ENCODE results near the gene SEMA3F. TPM values are rescaled to one million over a fixed set of nuclear protein-coding genes. Genes with fewer than 3 reads are reported as not detected.

Gene SEMA3F
- polyA plus RNA-seq, 4 donors, result 3.0 to 35.7 (median 4.3) TPM

DNA sequence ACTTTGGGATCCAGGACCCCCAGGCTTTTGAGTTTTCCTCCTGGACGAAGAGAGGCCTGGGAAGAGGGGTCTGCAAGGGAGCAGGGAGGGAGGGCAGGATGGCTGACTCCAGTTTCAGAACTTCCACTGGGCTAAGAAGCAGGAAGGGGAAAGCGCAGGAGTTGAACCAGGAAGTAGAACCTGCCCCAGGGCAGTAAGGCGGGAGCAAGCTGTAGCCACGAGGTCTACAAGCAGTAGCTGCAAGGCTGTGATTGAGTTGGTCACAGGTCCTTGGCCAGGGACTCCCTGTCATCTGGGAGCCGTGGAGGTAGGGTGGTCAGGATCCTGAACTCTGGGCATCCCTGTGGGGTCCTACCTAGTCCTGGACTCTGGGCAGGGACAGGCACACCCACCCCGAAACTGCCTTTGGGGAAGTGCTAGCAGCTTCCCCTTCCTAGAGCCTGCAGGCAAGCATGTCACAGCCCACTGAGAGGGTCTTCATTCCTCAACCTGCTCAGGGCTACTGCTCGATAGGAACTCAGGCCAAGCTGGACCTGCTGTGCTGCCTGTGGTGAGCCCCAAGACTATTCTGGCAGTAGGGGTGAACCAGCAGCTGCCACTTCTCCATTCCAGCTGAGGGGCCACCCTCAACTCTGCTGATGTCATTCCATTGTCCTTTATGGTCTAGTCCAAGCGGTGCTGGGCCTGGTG, 75.1 kb downstream of the SEMA3F start:
- H3K4me1 ChIP-seq (ENCODE audit: control insufficient read depth in 3 of 3, insufficient read depth in 2 of 3, low read depth in 1 of 3, low read length in 2 of 3), result peaks cover 0 to 20% (median 0%) of the 10 kb centered on the region in 3 donors
- FAIRE-seq (no peak), DNase-seq (no peak)

GRCh38 chr3:50230794-50231125, 75.6 kb downstream of the SEMA3F start:
- FAIRE-seq, result no peak
- 83 to 87% (median 84%) methylated on average over 4 of the region's 4 CpGs for WGBS, 3 donors
- Histone ChIP-seq H3K4me3 (ENCODE audit: low read depth in 1 of 3, low read length in 3 of 3) (no peak overlapping the region), H3K27ac (ENCODE audit: low read depth in 1 of 3, low read length in 2 of 3) (peak overlapping the region in 1 of 3 donors; percentile 22), H3K27me3 (ENCODE audit: control insufficient read depth in 3 of 3, insufficient read depth in 3 of 3, low read length in 3 of 3) (peaks cover 0 to 5% (median 0%) of the 10 kb centered on the region in 3 donors), H3K36me3 (ENCODE audit: control insufficient read depth in 3 of 3, insufficient read depth in 2 of 3, low read depth in 1 of 3, low read length in 3 of 3) (no peaks in the 10 kb centered on the region), H3K4me1 (ENCODE audit: control insufficient read depth in 3 of 3, insufficient read depth in 2 of 3, low read depth in 1 of 3, low read length in 2 of 3) (peaks cover 0 to 23% (median 0%) of the 10 kb centered on the region in 3 donors), H3K9me3 (ENCODE audit: control insufficient read depth in 2 of 2, insufficient read depth in 1 of 2, low read depth in 1 of 2, low read length in 1 of 2) (no peaks in the 10 kb centered on the region)
- DNase-seq, result no peak

More for the DNA sequence above, 75.1 kb downstream of the SEMA3F start:
- no peak overlapping the region for H3K4me3 ChIP-seq (ENCODE audit: low read depth in 1 of 3, low read length in 3 of 3)
- no peaks in the 10 kb centered on the region for H3K9me3 ChIP-seq (ENCODE audit: control insufficient read depth in 2 of 2, insufficient read depth in 1 of 2, low read depth in 1 of 2, low read length in 1 of 2)
- 76 to 80% (median 79%) methylated on average over 8 of the region's 8 CpGs for WGBS, 3 donors
- peaks cover 0 to 10% (median 0%) of the 10 kb centered on the region in 3 donors for H3K27me3 ChIP-seq (ENCODE audit: control insufficient read depth in 3 of 3, insufficient read depth in 3 of 3, low read length in 3 of 3)
- no peaks in the 10 kb centered on the region for H3K36me3 ChIP-seq (ENCODE audit: control insufficient read depth in 3 of 3, insufficient read depth in 2 of 3, low read depth in 1 of 3, low read length in 3 of 3)
- peak overlapping the region in 1 of 3 donors; percentile 22 for H3K27ac ChIP-seq (ENCODE audit: low read depth in 1 of 3, low read length in 2 of 3)

GRCh38 chr3:50231581-50231980, 76.5 kb downstream of the SEMA3F start:
- Histone ChIP-seq H3K27ac (ENCODE audit: low read depth in 1 of 3, low read length in 2 of 3) (no peak overlapping the region), H3K4me1 (ENCODE audit: control insufficient read depth in 3 of 3, insufficient read depth in 2 of 3, low read depth in 1 of 3, low read length in 2 of 3) (peaks cover 0 to 20% (median under 1%) of the 10 kb centered on the region in 3 donors), H3K27me3 (ENCODE audit: control insufficient read depth in 3 of 3, insufficient read depth in 3 of 3, low read length in 3 of 3) (no peaks in the 10 kb centered on the region), H3K9me3 (ENCODE audit: control insufficient read depth in 2 of 2, insufficient read depth in 1 of 2, low read depth in 1 of 2, low read length in 1 of 2) (no peaks in the 10 kb centered on the region), H3K4me3 (ENCODE audit: low read depth in 1 of 3, low read length in 3 of 3) (no peak overlapping the region), H3K36me3 (ENCODE audit: control insufficient read depth in 3 of 3, insufficient read depth in 2 of 3, low read depth in 1 of 3, low read length in 3 of 3) (no peaks in the 10 kb centered on the region)
- FAIRE-seq (no peak), DNase-seq (no peak)
- WGBS, 3 donors, result 80 to 85% (median 80%) methylated on average over 5 of the region's 5 CpGs

GRCh38 chr3:50232303-50232702, 77.2 kb downstream of the SEMA3F start:
- Histone ChIP-seq H3K27ac (ENCODE audit: low read depth in 1 of 3, low read length in 2 of 3) (no peak overlapping the region), H3K27me3 (ENCODE audit: control insufficient read depth in 3 of 3, insufficient read depth in 3 of 3, low read length in 3 of 3) (no peaks in the 10 kb centered on the region), H3K36me3 (ENCODE audit: control insufficient read depth in 3 of 3, insufficient read depth in 2 of 3, low read depth in 1 of 3, low read length in 3 of 3) (no peaks in the 10 kb centered on the region), H3K9me3 (ENCODE audit: control insufficient read depth in 2 of 2, insufficient read depth in 1 of 2, low read depth in 1 of 2, low read length in 1 of 2) (no peaks in the 10 kb centered on the region), H3K4me3 (ENCODE audit: low read depth in 1 of 3, low read length in 3 of 3) (no peak overlapping the region), H3K4me1 (ENCODE audit: control insufficient read depth in 3 of 3, insufficient read depth in 2 of 3, low read depth in 1 of 3, low read length in 2 of 3) (peaks cover 0 to 14% (median 4%) of the 10 kb centered on the region in 3 donors)
- FAIRE-seq (no peak), DNase-seq (no peak)
- WGBS, 3 donors, result 45 to 78% (median 59%) methylated on average over 3 of the region's 3 CpGs

- H3K9me3 ChIP-seq (ENCODE audit: control insufficient read depth in 2 of 2, insufficient read depth in 1 of 2, low read depth in 1 of 2, low read length in 1 of 2), result no peaks in the 10 kb centered on the region
- peaks cover 0 to 1% (median 0%) of the 10 kb centered on the region in 3 donors for H3K36me3 ChIP-seq (ENCODE audit: control insufficient read depth in 3 of 3, insufficient read depth in 2 of 3, low read depth in 1 of 3, low read length in 3 of 3)
- no peak overlapping the region for H3K4me3 ChIP-seq (ENCODE audit: low read depth in 1 of 3, low read length in 3 of 3)
- DNase-seq (no peak), FAIRE-seq (no peak)
- 89 to 90% (median 90%) methylated on average over 4 of the region's 4 CpGs for WGBS, 3 donors
- no peaks in the 10 kb centered on the region for H3K27me3 ChIP-seq (ENCODE audit: control insufficient read depth in 3 of 3, insufficient read depth in 3 of 3, low read length in 3 of 3)
- peaks cover 0 to 12% (median 7%) of the 10 kb centered on the region in 3 donors for H3K4me1 ChIP-seq (ENCODE audit: control insufficient read depth in 3 of 3, insufficient read depth in 2 of 3, low read depth in 1 of 3, low read length in 2 of 3)
- no peak overlapping the region for H3K27ac ChIP-seq (ENCODE audit: low read depth in 1 of 3, low read length in 2 of 3)
These were observed 78.1 kb downstream of the SEMA3F start for GRCh38 chr3:50233176-50233575.

- peaks cover 3 to 22% (median 10%) of the 10 kb centered on the region in 3 donors for H3K4me1 ChIP-seq (ENCODE audit: control insufficient read depth in 3 of 3, insufficient read depth in 2 of 3, low read depth in 1 of 3, low read length in 2 of 3)
- peak; percentile 99 for DNase-seq
- no peaks in the 10 kb centered on the region for H3K27me3 ChIP-seq (ENCODE audit: control insufficient read depth in 3 of 3, insufficient read depth in 3 of 3, low read length in 3 of 3)
- H3K27ac ChIP-seq (ENCODE audit: low read depth in 1 of 3, low read length in 2 of 3), result peak within 1 kb of the TSS; percentile 81 to 87 (median 85)
- 0 to 1% (median 1%) methylated on average over 56 to 75 of the region's 75 CpGs for WGBS, 3 donors
- H3K36me3 ChIP-seq (ENCODE audit: control insufficient read depth in 3 of 3, insufficient read depth in 2 of 3, low read depth in 1 of 3, low read length in 3 of 3), result peaks cover 0 to 26% (median 0%) of the 10 kb centered on the region in 3 donors
- FAIRE-seq, result peak; percentile 86
- no peaks in the 10 kb centered on the region for H3K9me3 ChIP-seq (ENCODE audit: control insufficient read depth in 2 of 2, insufficient read depth in 1 of 2, low read depth in 1 of 2, low read length in 1 of 2)
- H3K4me3 ChIP-seq (ENCODE audit: low read depth in 1 of 3, low read length in 3 of 3), result peak within 1 kb of the TSS; percentile 78 to 92 (median 86)
These were observed 80.8 kb downstream of the SEMA3F start, which contains the start of gene GNAI2 for GRCh38 chr3:50235716-50236483. GNAI2 (plus strand) TSS chr3:50236204; CDS start chr3:50236336, 132 bp downstream.

DNA sequence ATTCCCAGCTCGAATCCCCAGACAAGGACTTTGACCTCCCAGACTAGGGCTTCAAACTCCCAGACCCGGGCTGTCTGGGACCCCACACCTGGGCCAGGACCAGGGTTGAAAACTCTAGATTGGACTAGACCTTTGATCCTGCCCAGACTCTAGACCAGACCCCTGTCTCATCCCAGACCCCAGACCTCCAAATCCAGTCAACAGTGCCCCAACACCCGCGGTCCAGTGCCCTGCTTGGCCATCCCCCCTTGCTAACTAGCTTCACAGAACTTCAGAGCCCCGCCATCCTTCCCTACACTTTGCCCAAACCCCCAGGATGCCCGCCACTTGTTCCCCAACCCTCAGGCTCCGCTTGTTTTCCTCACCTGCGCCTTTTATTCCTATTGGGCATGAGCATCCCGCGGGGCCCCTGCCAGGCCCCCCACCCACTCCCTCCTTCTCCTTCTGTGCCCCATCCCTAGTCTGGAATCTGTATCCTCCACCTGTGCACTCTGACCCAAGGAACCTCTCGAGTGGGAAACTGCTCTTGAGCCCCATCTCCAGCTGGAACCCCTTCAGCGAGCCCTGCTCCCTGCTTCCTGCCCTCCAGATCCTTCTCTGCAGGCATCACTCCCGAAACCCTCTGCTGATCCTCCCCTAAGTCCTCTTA, 81.5 kb downstream of the SEMA3F start:
- Histone ChIP-seq H3K36me3 (ENCODE audit: control insufficient read depth in 3 of 3, insufficient read depth in 2 of 3, low read depth in 1 of 3, low read length in 3 of 3) (peaks cover 0 to 33% (median 0%) of the 10 kb centered on the region in 3 donors), H3K4me1 (ENCODE audit: control insufficient read depth in 3 of 3, insufficient read depth in 2 of 3, low read depth in 1 of 3, low read length in 2 of 3) (peaks cover 8 to 29% (median 10%) of the 10 kb centered on the region in 3 donors), H3K4me3 (ENCODE audit: low read depth in 1 of 3, low read length in 3 of 3) (peak overlapping the region; percentile 78 to 92 (median 86)), H3K27ac (ENCODE audit: low read depth in 1 of 3, low read length in 2 of 3) (peak overlapping the region; percentile 79 to 87 (median 81)), H3K27me3 (ENCODE audit: control insufficient read depth in 3 of 3, insufficient read depth in 3 of 3, low read length in 3 of 3) (no peaks in the 10 kb centered on the region), H3K9me3 (ENCODE audit: control insufficient read depth in 2 of 2, insufficient read depth in 1 of 2, low read depth in 1 of 2, low read length in 1 of 2) (no peaks in the 10 kb centered on the region)
- no peak for DNase-seq
- FAIRE-seq, result no peak
- WGBS, 3 donors, result 4 to 17% (median 16%) methylated on average over 13 of the region's 13 CpGs

DNA sequence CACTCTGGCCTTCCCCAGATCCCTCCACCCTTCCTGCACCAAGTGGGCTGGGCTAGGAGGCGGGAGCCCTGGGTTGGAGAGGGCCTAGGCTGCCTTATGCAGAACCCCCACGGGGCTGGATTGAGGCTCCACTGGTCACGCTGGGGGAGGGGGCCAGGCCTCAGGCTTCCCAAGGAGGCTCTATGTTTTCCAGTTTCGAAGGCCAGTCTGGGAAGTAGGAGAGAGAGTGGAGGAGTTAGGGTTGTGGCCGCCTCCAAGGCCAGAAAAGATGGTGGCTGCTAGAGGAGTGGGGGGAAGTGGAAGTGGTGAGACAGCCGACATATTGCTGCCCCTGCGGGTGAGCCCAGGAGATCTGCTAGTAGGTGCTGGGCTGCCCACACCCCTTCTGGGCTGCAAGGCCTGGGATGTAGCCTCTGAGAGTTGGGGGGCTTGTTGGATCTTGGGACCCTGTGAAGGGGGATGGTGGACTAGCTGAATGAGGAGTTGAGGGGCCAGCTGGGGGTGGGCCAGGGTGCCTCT, 82.1 kb downstream of the SEMA3F start:
- peak overlapping the region; percentile 78 to 92 (median 86) for H3K4me3 ChIP-seq (ENCODE audit: low read depth in 1 of 3, low read length in 3 of 3)
- peaks cover 0 to 39% (median 0%) of the 10 kb centered on the region in 3 donors for H3K36me3 ChIP-seq (ENCODE audit: control insufficient read depth in 3 of 3, insufficient read depth in 2 of 3, low read depth in 1 of 3, low read length in 3 of 3)
- peak overlapping the region; percentile 79 to 87 (median 81) for H3K27ac ChIP-seq (ENCODE audit: low read depth in 1 of 3, low read length in 2 of 3)
- 15 to 49% (median 43%) methylated on average over 6 to 7 of the region's 7 CpGs for WGBS, 3 donors
- DNase-seq (peak in 1 of 2 donors; percentile 54), FAIRE-seq (no peak)
- H3K9me3 ChIP-seq (ENCODE audit: control insufficient read depth in 2 of 2, insufficient read depth in 1 of 2, low read depth in 1 of 2, low read length in 1 of 2), result no peaks in the 10 kb centered on the region
- H3K4me1 ChIP-seq (ENCODE audit: control insufficient read depth in 3 of 3, insufficient read depth in 2 of 3, low read depth in 1 of 3, low read length in 2 of 3), result peaks cover 10 to 34% (median 13%) of the 10 kb centered on the region in 3 donors
- H3K27me3 ChIP-seq (ENCODE audit: control insufficient read depth in 3 of 3, insufficient read depth in 3 of 3, low read length in 3 of 3), result no peaks in the 10 kb centered on the region

Data from small intestine (tissue), 7 donors.